AG09319 (cell line): ENCODE data around the gene ATP2A2.

Experiments
- DNase-seq: peaks from one replicate; pipeline ENCODE4 v3.0.0-alpha.2; 2010; ENCODE audit warnings: low read depth; ENCODE audit errors: extremely low read depth
- TF ChIP-seq, protein P1 (sequence below): IDR thresholded peaks from 2 replicates; pipeline ENCODE4 v1.5.1; 2011; ENCODE audit warnings: low read depth, mild to moderate bottlenecking, inconsistent platforms, low read length, moderate library complexity

Gene ATP2A2

DNA sequence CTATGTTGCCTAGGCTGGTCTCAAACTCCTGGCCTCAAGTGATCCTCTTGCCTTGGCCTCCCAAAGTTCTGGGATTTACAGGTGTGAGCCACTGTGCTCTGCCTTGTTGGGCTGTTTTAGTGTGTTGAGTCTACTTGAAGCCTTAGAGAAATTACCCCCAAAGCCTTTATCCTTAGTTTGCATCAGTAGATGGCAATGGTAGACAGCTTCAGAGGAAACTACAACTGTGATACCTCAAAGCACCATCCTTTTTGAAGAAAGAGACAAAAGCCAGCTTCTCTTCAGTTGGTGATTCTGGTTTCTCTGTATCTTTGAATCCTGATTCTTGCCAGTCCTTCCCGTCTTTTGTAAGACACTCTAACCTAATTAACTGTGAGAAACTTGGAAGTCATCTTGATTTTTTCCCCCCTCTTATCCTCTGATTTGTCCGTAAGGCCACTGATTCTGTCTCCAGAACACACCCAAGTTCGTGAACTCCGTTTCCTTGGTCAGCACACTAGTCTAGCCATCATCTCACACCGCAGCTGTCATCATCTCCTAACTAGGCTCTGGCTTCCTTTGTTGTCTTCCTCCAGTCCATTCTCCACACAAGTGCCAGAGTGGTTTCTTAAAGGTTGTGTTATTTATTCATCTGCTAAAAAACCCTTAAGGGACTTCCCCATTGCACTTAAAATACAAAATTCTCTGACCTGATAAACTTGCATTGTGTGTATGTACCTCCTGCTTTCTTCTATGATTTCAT, 20.2 kb downstream of the ATP2A2 start:
- DNase-seq: no peak
- TF ChIP-seq, protein P1, sequence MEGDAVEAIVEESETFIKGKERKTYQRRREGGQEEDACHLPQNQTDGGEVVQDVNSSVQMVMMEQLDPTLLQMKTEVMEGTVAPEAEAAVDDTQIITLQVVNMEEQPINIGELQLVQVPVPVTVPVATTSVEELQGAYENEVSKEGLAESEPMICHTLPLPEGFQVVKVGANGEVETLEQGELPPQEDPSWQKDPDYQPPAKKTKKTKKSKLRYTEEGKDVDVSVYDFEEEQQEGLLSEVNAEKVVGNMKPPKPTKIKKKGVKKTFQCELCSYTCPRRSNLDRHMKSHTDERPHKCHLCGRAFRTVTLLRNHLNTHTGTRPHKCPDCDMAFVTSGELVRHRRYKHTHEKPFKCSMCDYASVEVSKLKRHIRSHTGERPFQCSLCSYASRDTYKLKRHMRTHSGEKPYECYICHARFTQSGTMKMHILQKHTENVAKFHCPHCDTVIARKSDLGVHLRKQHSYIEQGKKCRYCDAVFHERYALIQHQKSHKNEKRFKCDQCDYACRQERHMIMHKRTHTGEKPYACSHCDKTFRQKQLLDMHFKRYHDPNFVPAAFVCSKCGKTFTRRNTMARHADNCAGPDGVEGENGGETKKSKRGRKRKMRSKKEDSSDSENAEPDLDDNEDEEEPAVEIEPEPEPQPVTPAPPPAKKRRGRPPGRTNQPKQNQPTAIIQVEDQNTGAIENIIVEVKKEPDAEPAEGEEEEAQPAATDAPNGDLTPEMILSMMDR: no peak

DNA sequence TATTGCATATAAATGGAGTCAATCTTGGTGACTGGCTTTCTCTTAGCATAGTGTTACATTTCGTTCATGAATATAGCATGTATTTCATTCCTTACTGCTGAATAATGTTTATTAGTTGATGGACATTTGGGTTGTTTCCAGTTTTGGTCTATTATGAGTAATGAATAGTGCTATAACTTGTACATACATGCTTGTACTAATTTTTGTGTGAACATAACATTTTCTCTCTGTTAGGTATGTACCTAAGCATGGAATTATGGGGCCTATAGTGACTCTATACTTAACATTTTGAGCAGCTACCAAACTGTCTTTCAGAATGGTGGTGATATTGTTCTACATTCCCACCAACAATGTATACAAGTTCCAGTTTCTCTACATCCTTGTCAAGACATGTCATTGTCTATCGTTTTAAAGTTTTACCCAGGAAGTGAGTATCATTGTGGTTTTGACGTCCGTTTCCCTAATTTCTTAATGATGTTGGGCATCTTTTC, 23.1 kb downstream of the ATP2A2 start:
- TF ChIP-seq, protein P1: no peak
- no peak for DNase-seq

DNA sequence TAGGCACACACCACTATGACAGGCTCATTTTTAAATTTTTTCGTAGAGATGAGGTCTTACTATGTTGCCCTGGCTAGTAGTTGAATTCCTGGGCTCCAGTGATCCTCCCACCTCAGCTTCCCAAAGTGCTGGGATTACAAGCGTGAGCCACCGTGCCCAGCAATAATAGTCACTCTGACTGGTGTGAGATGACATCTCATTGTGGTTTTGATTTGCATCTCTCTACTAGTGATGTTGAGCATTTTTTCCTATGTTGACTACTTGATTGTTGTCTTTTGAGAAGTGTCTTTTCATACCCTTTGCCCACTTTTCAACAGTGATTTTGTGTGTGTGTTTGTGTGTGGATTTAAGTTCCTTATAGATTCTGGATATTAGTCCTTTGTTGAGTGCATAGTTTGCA, 26.3 kb downstream of the ATP2A2 start:
- DNase-seq: no peak
- TF ChIP-seq, protein P1: no peak

DNA sequence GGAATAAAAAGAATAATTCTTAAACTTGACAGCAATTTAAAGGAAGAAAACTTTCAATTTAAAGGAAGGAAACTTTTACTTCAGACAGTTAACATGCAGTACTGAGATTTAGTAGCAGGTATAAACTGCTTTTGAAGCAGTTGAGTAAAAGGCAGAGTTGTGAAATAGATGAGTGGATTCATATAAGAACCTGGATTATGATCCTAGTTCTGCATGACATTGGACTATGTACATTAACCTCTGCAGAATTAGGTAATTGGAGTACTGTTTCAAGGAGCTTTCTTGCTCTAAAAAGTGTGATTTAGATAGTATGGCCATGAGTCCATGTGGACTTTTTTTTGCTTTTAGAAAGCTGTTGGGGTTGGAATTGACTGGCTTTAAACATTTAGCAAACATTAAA, 29.7 kb downstream of the ATP2A2 start:
- DNase-seq: no peak
- TF ChIP-seq, protein P1: no peak

DNA sequence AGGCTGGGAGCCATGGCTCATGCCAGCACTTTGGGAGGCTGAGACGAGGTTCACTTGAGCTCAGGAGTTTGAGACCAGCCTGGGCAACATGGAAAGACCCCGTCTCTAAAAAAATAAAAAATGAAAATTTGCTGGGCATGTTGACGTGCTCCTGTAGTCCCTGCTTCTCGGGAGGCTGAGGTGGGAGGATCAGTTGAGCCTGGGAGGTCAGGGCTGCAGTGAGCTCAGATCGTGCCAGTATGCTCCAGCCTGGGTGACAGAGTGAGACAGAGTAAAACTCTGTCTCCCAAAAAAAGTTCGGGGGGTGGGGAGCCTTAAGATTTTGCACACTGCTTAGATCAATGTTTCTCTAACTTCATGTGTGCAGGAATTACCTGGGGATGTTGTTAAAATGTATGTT, 30.9 kb downstream of the ATP2A2 start:
- no peak for DNase-seq
- TF ChIP-seq, protein P1: no peak

DNA sequence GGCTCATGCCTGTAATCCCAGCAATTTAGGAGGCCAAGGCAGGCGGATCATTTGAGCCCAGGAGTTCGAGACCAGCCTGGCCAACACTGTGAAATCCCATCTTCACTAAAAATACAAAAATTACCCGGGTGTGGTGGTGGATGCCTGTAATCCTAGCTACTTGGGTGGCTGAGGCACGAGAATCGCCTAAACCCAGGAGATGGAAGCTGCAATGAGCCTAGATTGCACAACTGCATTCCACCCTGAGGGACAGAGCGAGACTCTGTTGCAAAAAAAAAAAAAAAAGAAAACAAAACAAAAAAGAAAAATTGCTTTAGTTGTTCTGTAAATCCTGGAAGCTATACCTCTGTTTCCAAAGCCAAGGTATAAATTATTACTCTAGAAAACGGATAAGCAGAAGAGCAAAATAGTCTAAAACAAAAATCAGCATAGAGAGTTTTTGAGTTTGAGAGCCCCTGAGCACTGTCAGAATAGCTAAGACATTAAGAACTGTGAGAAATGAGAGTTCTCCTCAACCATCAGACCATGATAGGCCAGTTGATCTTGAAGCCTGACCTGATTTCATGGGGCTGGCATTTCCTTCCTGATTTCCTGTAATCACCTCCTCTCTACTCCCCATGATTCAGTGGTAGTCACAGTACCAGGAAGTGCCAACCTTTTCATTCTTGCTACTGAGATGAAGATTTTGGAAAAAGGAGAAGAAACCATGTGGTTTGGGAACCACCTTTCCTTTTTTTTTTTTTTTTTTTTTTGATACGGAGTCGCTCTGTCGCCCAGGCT, 31.7 kb downstream of the ATP2A2 start:
- TF ChIP-seq, protein P1: no peak
- DNase-seq: no peak

DNA sequence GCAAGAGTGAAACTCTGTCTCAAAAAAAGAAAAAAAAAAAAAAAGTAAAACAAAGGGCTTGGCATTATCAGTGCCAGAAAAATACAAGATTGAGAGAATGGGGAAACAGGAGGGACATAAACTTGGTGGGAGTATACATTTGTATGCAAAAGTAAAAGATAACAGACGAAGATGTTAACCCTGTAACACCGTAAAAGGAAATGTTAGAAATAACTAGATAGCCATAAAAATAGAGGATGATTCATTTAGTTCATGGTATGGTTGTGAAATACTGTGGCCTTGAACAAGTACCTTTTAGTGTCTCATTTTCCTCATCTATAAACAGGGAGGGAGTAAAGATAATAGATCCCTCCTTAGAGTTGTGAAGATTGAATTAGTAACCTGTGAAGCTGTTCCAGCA, 33.3 kb downstream of the ATP2A2 start:
- TF ChIP-seq, protein P1: no peak
- no peak for DNase-seq
